ENCODE measurements around the gene TBX15.

DNA sequence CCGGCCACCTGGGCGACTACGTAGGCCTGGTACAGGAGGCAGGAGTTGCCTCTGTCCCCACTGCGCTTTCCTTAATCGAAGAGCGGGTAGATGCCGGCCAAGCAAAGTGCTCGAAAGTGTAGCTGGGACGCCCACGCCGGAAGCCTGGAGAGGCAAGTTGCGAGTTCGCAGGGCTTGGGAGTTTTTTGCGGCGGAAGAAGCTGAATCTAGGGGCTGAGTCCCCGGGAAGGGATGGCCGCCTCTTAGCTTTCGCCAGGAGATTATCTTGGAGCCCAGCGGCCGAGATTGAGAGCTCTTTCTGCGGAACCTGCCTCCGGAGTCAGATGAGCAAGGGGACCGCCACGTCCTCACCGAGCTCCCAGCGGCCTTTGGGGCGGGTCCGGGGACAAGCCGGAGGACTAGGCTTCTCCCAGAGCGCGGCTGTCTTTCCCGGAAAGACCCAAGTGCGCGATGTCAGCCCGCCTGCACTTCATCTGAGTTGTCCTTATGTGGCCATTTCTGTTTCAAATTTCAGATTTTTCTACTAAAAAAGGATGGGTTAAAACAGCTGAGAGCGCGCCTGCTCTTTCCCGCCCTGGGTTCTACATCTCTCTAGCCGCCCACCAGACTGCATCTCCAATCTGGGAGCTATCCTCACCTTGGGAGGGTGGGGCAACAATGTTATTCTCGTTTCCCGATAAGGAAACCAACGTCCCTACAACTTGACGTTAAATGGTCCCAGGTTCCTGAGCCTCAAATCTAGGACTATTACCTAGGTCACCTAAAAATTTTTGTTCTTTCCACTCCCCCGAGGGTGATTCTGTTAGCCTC, 12.4 kb upstream of the TBX15 start:
- TF ChIP-seq, protein P1, sequence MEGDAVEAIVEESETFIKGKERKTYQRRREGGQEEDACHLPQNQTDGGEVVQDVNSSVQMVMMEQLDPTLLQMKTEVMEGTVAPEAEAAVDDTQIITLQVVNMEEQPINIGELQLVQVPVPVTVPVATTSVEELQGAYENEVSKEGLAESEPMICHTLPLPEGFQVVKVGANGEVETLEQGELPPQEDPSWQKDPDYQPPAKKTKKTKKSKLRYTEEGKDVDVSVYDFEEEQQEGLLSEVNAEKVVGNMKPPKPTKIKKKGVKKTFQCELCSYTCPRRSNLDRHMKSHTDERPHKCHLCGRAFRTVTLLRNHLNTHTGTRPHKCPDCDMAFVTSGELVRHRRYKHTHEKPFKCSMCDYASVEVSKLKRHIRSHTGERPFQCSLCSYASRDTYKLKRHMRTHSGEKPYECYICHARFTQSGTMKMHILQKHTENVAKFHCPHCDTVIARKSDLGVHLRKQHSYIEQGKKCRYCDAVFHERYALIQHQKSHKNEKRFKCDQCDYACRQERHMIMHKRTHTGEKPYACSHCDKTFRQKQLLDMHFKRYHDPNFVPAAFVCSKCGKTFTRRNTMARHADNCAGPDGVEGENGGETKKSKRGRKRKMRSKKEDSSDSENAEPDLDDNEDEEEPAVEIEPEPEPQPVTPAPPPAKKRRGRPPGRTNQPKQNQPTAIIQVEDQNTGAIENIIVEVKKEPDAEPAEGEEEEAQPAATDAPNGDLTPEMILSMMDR (IDR thresholded peaks at IDR 0.05; ENCODE audit: borderline replicate concordance, extremely low read depth, low read length, poor library complexity, severe bottlenecking): no peak
- no peak for TF ChIP-seq EZH2 (IDR thresholded peaks at IDR 0.05; ENCODE audit: borderline replicate concordance, low read depth, low read length, severe bottlenecking)

Data from DND-41 (cell line).